H1 (cell line): Measurements from ENCODE around the gene PLEKHG5. TPM values are rescaled to one million over a fixed set of nuclear protein-coding genes. Genes with fewer than 3 reads are reported as not detected.
A peak's percentile ranks its signal among the peaks of the same experiment; 100 is the strongest.

Experiments
- CTCF ChIA-PET: fragments of 300-600 bp; sonication (Branson Sonifier 250); formaldehyde crosslinking; loops from one replicate; lab custom pipeline; 2021; ENCODE audit not compliant: partially characterized antibody; lab: Charles Lee
- POLR2A ChIA-PET: fragments of 300-600 bp; sonication (Branson Sonifier 250); formaldehyde crosslinking; loops from one replicate; lab custom pipeline; 2021; ENCODE audit warnings: inconsistent platforms; ENCODE audit not compliant: partially characterized antibody; lab: Charles Lee
- DNase-seq, 2 experiments: peaks; one replicate each; pipeline versions ENCODE4 v3.0.0 to v3.0.0-alpha.2; 2010 to 2022; ENCODE audit warnings: low spot score in 2 of 2, low read depth in 1 of 2, mixed read lengths in 1 of 2
- FAIRE-seq: peaks from 2 replicates; lab custom pipeline; 2011; peaks lifted over from hg19 to GRCh38; lab: Jason Lieb, UNC
- H2AFZ ChIP-seq: 2 replicates; pipeline ENCODE4 v1.8.1; 2012; ENCODE audit warnings: low read length, inconsistent platforms
- H2AK5ac ChIP-seq: 2 replicates; pipeline ENCODE4 v1.6.1; 2013; ENCODE audit warnings: low read depth, low read length
- H2BK120ac ChIP-seq: replicated peaks from 2 replicates; pipeline ENCODE3; 2013; ENCODE audit warnings: low read depth, low read length, inconsistent platforms
- H2BK12ac ChIP-seq: 2 replicates; pipeline ENCODE4 v1.6.1; 2013; ENCODE audit warnings: low read depth, low read length
- H2BK15ac ChIP-seq: 2 replicates; pipeline ENCODE4 v1.6.1; 2013; ENCODE audit warnings: low read length
- H2BK20ac ChIP-seq: 2 replicates; pipeline ENCODE4 v1.6.1; 2013; ENCODE audit warnings: low read length
- H2BK5ac ChIP-seq: 2 replicates; pipeline ENCODE4 v1.6.1; 2013; ENCODE audit warnings: low read depth, low read length
- H3K14ac ChIP-seq: 2 replicates; pipeline ENCODE4 v1.6.1; 2013; ENCODE audit warnings: inconsistent platforms; ENCODE audit not compliant: insufficient read length
- H3K18ac ChIP-seq: 2 replicates; pipeline ENCODE4 v1.6.1; 2013; ENCODE audit warnings: low read length; ENCODE audit errors: extremely low read depth
- H3K23ac ChIP-seq: 2 replicates; pipeline ENCODE4 v1.6.1; 2013; ENCODE audit warnings: inconsistent platforms; ENCODE audit not compliant: insufficient read length
- H3K23me2 ChIP-seq: 2 replicates; pipeline ENCODE4 v1.6.1; 2013; ENCODE audit warnings: low read depth, low read length
- H3K27ac ChIP-seq: 2 replicates; pipeline ENCODE4 v1.6.1; 2011; ENCODE audit warnings: low read depth, low read length, inconsistent platforms
- H3K27me3 ChIP-seq, 4 experiments: replicated peaks in 1 of 4; 1 replicate in 1 of 4; 2 replicates in 3 of 4; pipeline versions ENCODE4 v1.6.1 to v1.8.1; 2011 to 2013; ENCODE audit warnings: low read length in 3 of 4, mild to moderate bottlenecking in 3 of 4, inconsistent platforms in 2 of 4, mixed read lengths in 2 of 4, moderate library complexity in 1 of 4; ENCODE audit not compliant: control insufficient read depth in 3 of 4, insufficient read depth in 3 of 4; ENCODE audit errors: extremely low read depth in 1 of 4
- H3K36me3 ChIP-seq, 4 experiments: 2 replicates each; pipeline versions ENCODE4 v1.6.1 to v1.8.1; 2011 to 2013; ENCODE audit warnings: mild to moderate bottlenecking in 4 of 4, low read length in 3 of 4, moderate library complexity in 2 of 4, control low read depth in 1 of 4, inconsistent platforms in 1 of 4; ENCODE audit not compliant: insufficient read depth in 4 of 4, control insufficient read depth in 2 of 4
- H3K4ac ChIP-seq: replicated peaks from 2 replicates; pipeline ENCODE3; 2013; ENCODE audit warnings: low read length, low read depth, mixed read lengths, inconsistent platforms; ENCODE audit not compliant: insufficient read length
- H3K4me1 ChIP-seq, 4 experiments: replicated peaks in 1 of 4; 1 replicate in 1 of 4; 2 replicates in 3 of 4; pipeline versions ENCODE4 v1.6.1 to v1.8.1; 2011 to 2013; ENCODE audit warnings: low read length in 3 of 4, inconsistent platforms in 2 of 4, mixed read lengths in 1 of 4; ENCODE audit not compliant: insufficient read depth in 4 of 4, control insufficient read depth in 3 of 4
- H3K4me2 ChIP-seq, 2 experiments: 2 replicates each; pipeline versions ENCODE4 v1.6.1 to v1.8.1; 2011 to 2013; ENCODE audit warnings: low read depth in 2 of 2, low read length in 2 of 2, control low read depth in 1 of 2, inconsistent platforms in 1 of 2, mild to moderate bottlenecking in 1 of 2; ENCODE audit not compliant: insufficient read depth in 1 of 2
- H3K4me3 ChIP-seq, 4 experiments: fragments of 200-600, 300-600 bp in 1 of 4; sonication (generic), shearing (Covaris generic), sonication (Bioruptor Twin) in 1 of 4; 2 replicates each; pipeline versions ENCODE4 v1.5.1 to v1.8.1; 2011 to 2016; ENCODE audit warnings: low read length in 4 of 4, low read depth in 3 of 4, control low read depth in 2 of 4, inconsistent platforms in 2 of 4, mild to moderate bottlenecking in 2 of 4, mixed read lengths in 1 of 4, moderate library complexity in 1 of 4; ENCODE audit not compliant: insufficient read depth in 2 of 4; ENCODE audit errors: extremely low read depth in 1 of 4
- H3K56ac ChIP-seq: replicated peaks from 2 replicates; pipeline ENCODE3; 2013; ENCODE audit warnings: low read depth, mild to moderate bottlenecking, mixed read lengths, low read length, inconsistent platforms; ENCODE audit not compliant: insufficient read length
- H3K79me1 ChIP-seq: 2 replicates; pipeline ENCODE4 v1.6.1; 2013; ENCODE audit warnings: low read depth, low read length, control low read depth
- H3K79me2 ChIP-seq, 2 experiments: 2 replicates each; pipeline versions ENCODE4 v1.6.1 to v1.8.1; 2012 to 2013; ENCODE audit warnings: low read length in 2 of 2, mild to moderate bottlenecking in 2 of 2, inconsistent platforms in 1 of 2; ENCODE audit not compliant: insufficient read depth in 2 of 2, control insufficient read depth in 1 of 2
- H3K9ac ChIP-seq, 4 experiments: replicated peaks in 1 of 4; 1 replicate in 1 of 4; 2 replicates in 3 of 4; pipeline versions ENCODE4 v1.6.1 to v1.8.1; 2011 to 2013; ENCODE audit warnings: low read depth in 3 of 4, low read length in 3 of 4, control low read depth in 2 of 4, mild to moderate bottlenecking in 2 of 4, moderate library complexity in 2 of 4, inconsistent platforms in 1 of 4; ENCODE audit errors: extremely low read depth in 1 of 4
- H3K9me3 ChIP-seq, 2 experiments: 2 replicates each; pipeline versions ENCODE4 v1.6.1 to v1.8.1; 2012 to 2013; ENCODE audit warnings: mild to moderate bottlenecking in 2 of 2, moderate library complexity in 2 of 2, control low read depth in 1 of 2, inconsistent platforms in 1 of 2, low read depth in 1 of 2, low read length in 1 of 2, mixed read lengths in 1 of 2; ENCODE audit not compliant: insufficient read depth in 2 of 2
- H4K20me1 ChIP-seq, 2 experiments: replicated peaks in 1 of 2; 2 replicates each; pipeline versions ENCODE3 to v1.8.1; 2011 to 2013; ENCODE audit warnings: inconsistent platforms in 2 of 2, low read length in 2 of 2, mild to moderate bottlenecking in 1 of 2; ENCODE audit not compliant: insufficient read depth in 2 of 2, control insufficient read depth in 1 of 2
- H4K5ac ChIP-seq: 2 replicates; pipeline ENCODE4 v1.6.1; 2013; ENCODE audit warnings: low read length, low read depth, mixed read lengths, inconsistent platforms; ENCODE audit not compliant: insufficient read length
- H4K8ac ChIP-seq: 2 replicates; pipeline ENCODE4 v1.8.0; 2013; ENCODE audit warnings: mild to moderate bottlenecking, moderate library complexity, low read length, inconsistent platforms; ENCODE audit not compliant: insufficient read depth; ENCODE audit errors: extremely low read depth
- H4K91ac ChIP-seq: replicated peaks from 2 replicates; pipeline ENCODE3; 2013; ENCODE audit warnings: low read length, mixed read lengths, inconsistent platforms; ENCODE audit not compliant: insufficient read length
- ASH2L ChIP-seq: fragments of 200-600, 300-600 bp; sonication (generic); IDR thresholded peaks from one replicate; pipeline ENCODE4 v1.7.1; 2017; ENCODE audit warnings: low read length
- CBX5 ChIP-seq: fragments of 300-800, 300-1000 bp; sonication (generic); IDR thresholded peaks from 2 replicates; pipeline ENCODE4 v1.7.1; 2016; ENCODE audit warnings: antibody characterized with exemption, low read length, low read depth
- CREB1 ChIP-seq: IDR thresholded peaks from 2 replicates; pipeline ENCODE4 v1.6.1; 2012; ENCODE audit warnings: inconsistent platforms
- EZH2 ChIP-seq: fragments of 200-600 bp; sonication (generic); IDR thresholded peaks from 2 replicates; pipeline ENCODE4 v1.7.1; 2012; ENCODE audit warnings: low read depth, mild to moderate bottlenecking, moderate library complexity, low read length, inconsistent platforms; ENCODE audit not compliant: severe bottlenecking
- GABPA ChIP-seq: IDR thresholded peaks from 2 replicates; pipeline ENCODE4 v1.6.1; 2011; ENCODE audit warnings: mild to moderate bottlenecking, low read length, moderate library complexity, borderline replicate concordance; ENCODE audit not compliant: insufficient read depth
- RAD21 ChIP-seq, 2 experiments: IDR thresholded peaks in 1 of 2; conservative IDR thresholded peaks in 1 of 2; 2 replicates each; pipeline ENCODE4 v1.6.1; 2011; ENCODE audit warnings: low read depth in 2 of 2, low read length in 2 of 2, improper control_type of control experiment in 1 of 2, inconsistent platforms in 1 of 2, mild to moderate bottlenecking in 1 of 2, moderate library complexity in 1 of 2
- SAP30 ChIP-seq: fragments of 300-600 bp; sonication (generic); IDR thresholded peaks from 2 replicates; pipeline ENCODE4 v1.7.1; 2012; ENCODE audit warnings: low read length, moderate library complexity, mild to moderate bottlenecking, inconsistent platforms; ENCODE audit not compliant: insufficient read depth, insufficient replicate concordance
- SIN3A ChIP-seq, 2 experiments: IDR thresholded peaks in 1 of 2; conservative IDR thresholded peaks in 1 of 2; 2 replicates each; pipeline ENCODE4 v1.6.1; 2011 to 2012; ENCODE audit warnings: low read length in 2 of 2, improper control_type of control experiment in 1 of 2, low read depth in 1 of 2, mild to moderate bottlenecking in 1 of 2
- TBP ChIP-seq: IDR thresholded peaks from 2 replicates; pipeline ENCODE4 v1.6.1; 2011; ENCODE audit warnings: low read depth, low read length, improper control_type of control experiment
- WGBS, 2 experiments: shearing (Covaris generic) in 1 of 2; methylation state at CpG; one replicate each; pipeline versions ENCODE4 v1.1.6 to v1.1.7; 2013 to 2015; ENCODE audit warnings: low lambda C conversion rate in 2 of 2, mixed read lengths in 2 of 2, inconsistent platforms in 1 of 2, low coverage in 1 of 2, missing lambda C conversion rate in 1 of 2; ENCODE audit not compliant: insufficient replicate concordance in 2 of 2, insufficient coverage in 1 of 2, insufficient read length in 1 of 2; ENCODE audit errors: extremely low coverage in 1 of 2, missing lambda C conversion rate in 1 of 2; 5-methylcytosine and 5-hydroxymethylcytosine counted together
- polyA plus RNA-seq, 7 experiments: library from polyadenylated mRNA; depleted of rRNA in 3 of 7; stranded (reverse) in 5 of 7; unstranded in 2 of 7; fragments of >200 nt in 5 of 7; fragments of 200-250 nt in 2 of 7; gene quantifications; 1 replicate in 5 of 7; 2 replicates in 1 of 7; 4 replicates in 1 of 7; pipeline versions ENCODE4 v1.2.1 to v1.2.3, GENCODE V29; 2011 to 2013; ENCODE audit warnings: missing spikeins in 2 of 7, mixed read lengths in 2 of 7
- total RNA-seq: library from RNA; stranded (reverse); fragmentation: NEBNext Ultra II Directional; extraction: Animal tissue kit (Norgen Biotek cat#: 25700); gene quantifications from 2 replicates; pipeline ENCODE4 v1.2.1, GENCODE V29; 2021
- TF ChIP-seq, protein P1 (sequence below): IDR thresholded peaks from 2 replicates; pipeline ENCODE4 v1.6.1; 2012; ENCODE audit warnings: inconsistent platforms

Gene PLEKHG5
- total and polyA plus RNA-seq, 2 of the 8 experiments (the other 6 are each of a cell fraction or from before 2014, with no cell fraction given) = 10.4 to 13.8 TPM

DNA sequence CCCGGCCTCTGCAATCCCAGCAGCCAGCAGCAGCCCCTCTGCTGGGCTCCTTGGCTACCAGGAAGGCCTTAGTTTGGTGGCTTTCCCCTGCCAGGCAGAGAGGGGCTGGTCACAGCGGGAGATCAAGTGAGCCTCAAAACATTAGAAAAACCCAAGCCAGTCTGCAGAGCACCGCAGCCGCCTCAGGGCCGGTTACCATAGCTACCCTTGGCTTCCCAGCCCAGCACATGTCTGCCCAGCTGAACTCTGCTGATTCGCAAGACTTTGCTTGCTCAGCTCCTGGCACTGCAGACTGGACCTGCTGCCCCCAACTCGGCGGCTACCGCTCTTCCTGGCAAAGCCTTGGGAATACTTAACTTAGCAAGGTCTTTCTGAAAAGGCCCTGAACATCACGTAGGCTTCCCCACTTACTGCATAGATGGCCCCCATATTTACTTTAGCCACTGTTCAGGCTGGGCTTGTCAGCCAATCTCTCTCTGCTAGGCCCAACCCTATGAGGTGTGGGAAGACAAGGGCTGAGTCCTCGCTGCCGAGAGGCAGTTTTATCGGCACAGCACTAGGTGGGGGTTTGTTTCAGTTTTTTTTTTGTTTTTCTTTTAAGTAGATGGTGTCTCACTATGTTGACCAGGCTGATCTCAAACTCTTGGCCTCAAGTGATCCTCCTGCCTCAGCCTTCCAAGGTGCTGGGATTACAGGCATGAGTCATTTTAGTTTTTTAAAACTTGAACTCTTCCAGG is 28.6 kb upstream of the PLEKHG5 start:
- WGBS, 2 experiments = 25% methylated on average over 13 of the region's 13 CpGs; no CpG with 5 or more reads in 1 of the 2 experiments
- no peak overlapping the region for H2AFZ ChIP-seq
- peak overlapping the region; percentile 16; the same call in 1 of the 2 replicates for H3K27ac ChIP-seq
- H3K23me2 ChIP-seq = no peaks in the 10 kb centered on the region
- no peak overlapping the region for H2BK120ac ChIP-seq
- no peak overlapping the region for H3K23ac ChIP-seq
- no peak overlapping the region for H3K9ac ChIP-seq
- no peak overlapping the region for H3K4ac ChIP-seq
- H3K14ac ChIP-seq = no peak overlapping the region
- H3K4me3 ChIP-seq = no peak overlapping the region
- no peak overlapping the region for H3K56ac ChIP-seq
- peak; percentile 80 for FAIRE-seq
- H2BK5ac ChIP-seq = 0 out of 2 replicates have a peak overlapping the region, but pooled peaks have one; percentile 47
- H3K4me1 ChIP-seq = peaks cover 5 to 11% (median 7%) of the 10 kb centered on the region in 4 experiments
- H4K20me1 ChIP-seq = peaks cover 0 to 3% of the 10 kb centered on the region in 2 experiments
- no peak overlapping the region for H4K91ac ChIP-seq
- no peak overlapping the region for H2AK5ac ChIP-seq
- no peaks in the 10 kb centered on the region for H3K9me3 ChIP-seq
- no peak overlapping the region for H2BK15ac ChIP-seq
- ChIA-PET CTCF (interaction anchor here (1.0 to 8.1 kb wide), 7 partner anchors 9 to 126 kb away, joined by 4 to 107 read pairs (median 7); no protein-coding TSS in a partner anchor), POLR2A (interaction anchor here (0.9 to 3.5 kb wide), 8 partner anchors 13 to 84 kb away, joined by 3 to 15 read pairs (median 4); partner anchors contain the start of genes KLHL21, NOL9, PLEKHG5 and TAS1R1)
- no peak overlapping the region for H2BK20ac ChIP-seq
- H3K18ac ChIP-seq = no peak overlapping the region; the same call in 1 of the 2 replicates
- H3K36me3 ChIP-seq = peaks cover 0 to under 1% (median under 1%) of the 10 kb centered on the region in 4 experiments; a peak in 1 of 8 replicates
- H3K27me3 ChIP-seq = no peaks in the 10 kb centered on the region
- H4K8ac ChIP-seq = no peak overlapping the region
- H3K79me2 ChIP-seq = no peaks in the 10 kb centered on the region
- peak; percentile 82 to 86 for DNase-seq
- H3K79me1 ChIP-seq = no peaks in the 10 kb centered on the region
- H3K4me2 ChIP-seq = peak overlapping the region; percentile 12 to 36; a peak in 2 of 4 replicates
- no peak overlapping the region for H2BK12ac ChIP-seq
- no peak overlapping the region for H4K5ac ChIP-seq
- TF ChIP-seq RAD21 (IDR thresholded peaks at IDR 0.05 in 1 of 2, conservative IDR thresholded peaks at IDR 0.05 in 1 of 2; ENCODE audit: low read depth in 2 of 2, low read length in 2 of 2) = peak in 1 of 2 experiments; percentile 7; a peak in 1 of 4 replicates
- peak; percentile 60; the same call in 1 of the 2 replicates for TF ChIP-seq GABPA
- TF ChIP-seq SIN3A (conservative IDR thresholded peaks at IDR 0.05 in 1 of 2, IDR thresholded peaks at IDR 0.05 in 1 of 2; ENCODE audit: low read depth in 1 of 2, low read length in 2 of 2) = peak; percentile 96 to 98; a peak in 3 of 4 replicates
- TF ChIP-seq TBP = peak; percentile 31; the same call in 1 of the 2 replicates
- peak; percentile 33 for TF ChIP-seq ASH2L
- TF ChIP-seq, protein P1, sequence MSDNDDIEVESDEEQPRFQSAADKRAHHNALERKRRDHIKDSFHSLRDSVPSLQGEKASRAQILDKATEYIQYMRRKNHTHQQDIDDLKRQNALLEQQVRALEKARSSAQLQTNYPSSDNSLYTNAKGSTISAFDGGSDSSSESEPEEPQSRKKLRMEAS = peak; percentile 93
- TF ChIP-seq SAP30 = peak; percentile 98
- no peak for TF ChIP-seq CREB1
- no peak for TF ChIP-seq CBX5
- no peak for TF ChIP-seq EZH2
